GM21619 (cell line): ENCODE results near the gene EFCAB9.
"Not testable (repeated sequence)": the region's sequence is repeated elsewhere in the genome, so short reads cannot be mapped to it uniquely, and the experiment has no call there.

ENCODE experiments used
- ATAC-seq: cut with Tn5 transposase; IDR thresholded peaks from one replicate; pipeline ENCODE4 v1.9.1; 2021; ENCODE audit not compliant: unreplicated experiment

EFCAB9 gene

DNA sequence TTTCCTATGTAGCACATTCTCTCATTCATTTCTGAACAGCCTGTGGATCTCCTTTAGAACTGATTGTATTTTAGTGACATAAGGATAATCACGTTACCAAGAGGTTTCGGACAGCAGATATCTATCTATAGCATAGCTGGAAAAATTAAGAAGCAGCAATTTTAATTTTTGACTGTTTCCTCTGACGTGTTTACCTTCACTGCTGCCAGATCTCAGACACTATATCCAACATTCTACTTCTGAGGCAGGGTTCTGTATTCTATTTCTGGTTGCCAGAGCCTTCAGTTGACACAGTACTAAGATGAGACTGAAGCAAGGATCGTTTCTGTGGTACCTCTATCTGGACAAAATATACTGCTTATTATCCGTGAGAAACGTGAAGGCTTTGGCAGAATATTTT, at the start of gene EFCAB9:
Gene EFCAB9, plus strand, starts transcription at position 301 of the 400 bp plus-strand sequence. Its CDS starts 1 bp downstream, at position 302.
- no peak for ATAC-seq

- peak; percentile 74 for ATAC-seq
Measured at GRCh38 chr5:172144291-172144815, 49.6 kb upstream of the EFCAB9 start.

GRCh38 chr5:172144931-172145869, 48.8 kb upstream of the EFCAB9 start:
- no peak for ATAC-seq

DNA sequence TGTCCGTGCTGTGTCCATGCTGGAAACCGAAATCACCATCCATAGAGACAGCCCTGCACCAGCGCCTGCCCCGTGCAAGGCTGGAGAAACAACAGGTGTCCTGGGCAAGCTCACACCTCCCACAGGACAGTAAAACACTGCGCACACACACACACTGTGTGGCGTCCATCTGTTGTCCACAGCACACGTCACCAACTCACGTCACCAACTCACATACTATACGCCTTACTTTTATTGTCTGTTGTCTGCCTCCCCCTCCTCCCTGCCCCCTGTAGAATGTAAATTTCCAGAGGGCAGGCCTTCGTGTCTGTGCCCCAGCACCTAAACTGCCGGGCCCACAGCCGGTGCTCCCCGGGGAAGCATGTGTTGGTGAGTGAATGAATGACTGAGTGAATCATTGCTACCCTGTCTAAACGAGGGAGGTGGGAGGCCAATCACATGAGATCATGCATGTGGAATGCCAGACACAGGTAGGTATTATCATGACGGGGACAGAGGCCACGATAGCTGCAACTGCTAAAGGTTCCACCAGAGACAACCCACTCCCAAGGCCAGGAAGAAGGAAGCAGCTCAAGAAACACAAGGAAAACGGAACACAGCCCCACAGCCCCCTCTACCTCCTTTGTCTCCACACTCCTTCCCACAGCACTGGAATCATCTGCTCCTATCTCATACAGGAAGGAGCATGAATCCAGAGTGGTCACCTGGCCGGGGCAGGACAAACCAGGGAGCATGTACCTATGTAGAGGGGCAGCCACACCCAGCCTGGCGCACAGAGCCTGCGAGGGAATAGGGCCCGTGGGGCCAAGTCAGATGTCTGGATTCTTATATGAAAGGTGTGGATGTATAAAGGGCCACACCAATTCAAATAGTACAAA, 47.9 kb upstream of the EFCAB9 start:
- no peak for ATAC-seq

- no peak for ATAC-seq
Measured at GRCh38 chr5:172146748-172147092, 47.3 kb upstream of the EFCAB9 start.

GRCh38 chr5:172147857-172148256, 46.1 kb upstream of the EFCAB9 start:
- no peak for ATAC-seq

DNA sequence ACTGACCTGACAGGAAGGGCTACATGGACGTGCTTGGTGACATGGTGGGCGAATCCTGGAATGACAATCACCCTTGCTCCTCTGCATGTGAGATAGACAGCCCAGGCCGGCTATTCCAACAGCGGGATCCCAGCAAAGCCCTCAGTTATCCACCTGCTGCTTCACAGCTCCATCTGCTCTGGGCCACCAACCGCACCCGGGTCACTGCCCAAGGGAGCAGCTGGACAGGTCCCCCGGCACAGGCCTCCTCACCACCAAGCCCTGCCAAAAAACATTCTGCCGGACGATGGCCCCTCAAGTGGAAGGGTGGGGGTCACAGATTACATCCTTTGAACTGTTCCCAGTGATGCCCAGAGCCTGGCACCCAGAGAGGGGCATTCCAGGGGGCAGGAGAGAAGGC, 45.6 kb upstream of the EFCAB9 start:
- no peak for ATAC-seq

DNA sequence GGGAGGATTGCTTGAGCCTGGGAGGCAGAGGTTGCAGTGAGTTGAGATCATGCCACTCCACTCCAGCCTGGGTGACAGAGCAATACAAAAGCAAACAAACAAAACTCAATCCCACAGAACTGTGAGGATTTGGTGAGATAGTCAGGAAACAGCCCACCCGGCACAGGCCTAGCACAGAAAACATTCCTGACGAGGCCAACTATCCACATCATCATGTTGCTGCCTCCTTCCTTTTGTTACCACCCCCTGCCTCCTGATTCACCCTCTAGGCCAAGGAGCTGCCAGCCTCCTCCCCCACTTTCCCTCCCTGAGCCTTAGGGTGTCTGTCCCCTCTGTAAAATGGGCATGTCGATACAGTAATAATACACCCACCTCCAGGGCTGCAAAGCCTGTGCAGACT, 44.9 kb upstream of the EFCAB9 start:
- ATAC-seq, result no peak

DNA sequence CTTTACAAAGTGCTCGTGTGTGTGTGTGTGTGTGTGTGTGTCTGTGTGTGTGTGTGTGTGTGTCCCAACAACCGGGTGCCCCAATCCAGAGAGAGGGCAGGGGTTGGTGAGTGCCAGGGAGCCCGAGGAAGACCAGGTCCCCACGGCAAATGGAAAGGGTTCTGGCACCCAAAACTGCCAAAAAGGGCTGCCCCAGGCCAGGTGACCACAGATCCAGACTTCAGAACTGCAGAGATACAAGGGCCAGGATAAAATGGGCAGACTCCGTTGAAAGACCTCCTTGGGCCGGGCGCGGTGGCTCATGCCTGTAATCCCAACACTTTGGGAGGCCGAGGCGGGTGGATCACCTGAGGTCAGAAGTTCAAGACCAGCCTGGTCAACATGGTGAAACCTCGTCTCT, 44.5 kb upstream of the EFCAB9 start:
- ATAC-seq, result not testable (repeated sequence)

GRCh38 chr5:172150514-172151425, 43.2 kb upstream of the EFCAB9 start:
- ATAC-seq, result peak; percentile 62

DNA sequence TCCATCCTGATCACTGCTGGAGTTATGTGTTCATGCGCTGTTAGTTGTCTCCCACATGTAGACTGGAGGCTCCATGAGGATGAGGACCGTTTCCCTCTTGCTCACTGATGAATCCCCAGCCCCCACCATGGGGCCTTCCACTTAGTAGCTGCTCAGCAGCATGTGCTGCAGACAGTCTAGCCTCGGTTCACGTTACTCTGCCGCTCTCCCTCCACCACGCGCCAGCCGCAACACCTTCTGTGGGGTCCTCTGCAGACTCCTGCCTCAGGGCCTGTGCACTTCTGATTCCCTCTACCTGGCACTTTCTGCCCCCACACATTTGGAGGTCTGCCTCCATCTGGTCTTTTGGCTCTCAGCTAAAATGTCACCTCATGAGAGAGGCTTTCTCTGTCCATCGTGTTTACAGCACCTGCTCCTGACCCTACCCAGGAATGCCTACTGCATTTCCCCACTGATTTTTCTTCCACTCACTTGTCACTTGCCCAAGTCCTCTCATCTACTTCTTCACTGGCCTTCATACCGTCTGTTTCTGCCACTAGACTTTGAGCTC, 42.2 kb upstream of the EFCAB9 start:
- ATAC-seq, result no peak

GRCh38 chr5:172153695-172154094, 40.3 kb upstream of the EFCAB9 start:
- ATAC-seq, result no peak

DNA sequence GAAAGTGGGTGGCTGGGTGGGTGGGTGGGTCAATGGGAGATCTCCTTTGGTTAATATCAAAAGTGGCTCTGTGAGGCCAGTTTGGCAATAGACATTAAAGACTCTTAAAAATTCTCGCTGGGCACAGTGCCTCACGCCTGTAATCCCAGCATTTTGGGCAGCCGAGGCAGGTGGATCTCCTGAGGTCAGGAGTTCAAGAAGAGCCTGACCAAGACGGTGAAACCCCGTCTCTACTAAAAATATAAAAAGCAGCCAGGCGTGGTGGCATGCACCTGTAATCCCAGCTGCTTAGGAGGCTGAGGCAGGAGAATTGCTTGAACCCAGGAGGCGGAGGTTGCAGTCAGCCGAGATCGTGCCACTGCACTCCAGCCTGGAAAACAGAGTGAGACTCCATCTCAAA, 38.9 kb upstream of the EFCAB9 start:
- ATAC-seq, result not testable (repeated sequence)

- ATAC-seq, result no peak
Measured at GRCh38 chr5:172156541-172156994, 37.4 kb upstream of the EFCAB9 start.

DNA sequence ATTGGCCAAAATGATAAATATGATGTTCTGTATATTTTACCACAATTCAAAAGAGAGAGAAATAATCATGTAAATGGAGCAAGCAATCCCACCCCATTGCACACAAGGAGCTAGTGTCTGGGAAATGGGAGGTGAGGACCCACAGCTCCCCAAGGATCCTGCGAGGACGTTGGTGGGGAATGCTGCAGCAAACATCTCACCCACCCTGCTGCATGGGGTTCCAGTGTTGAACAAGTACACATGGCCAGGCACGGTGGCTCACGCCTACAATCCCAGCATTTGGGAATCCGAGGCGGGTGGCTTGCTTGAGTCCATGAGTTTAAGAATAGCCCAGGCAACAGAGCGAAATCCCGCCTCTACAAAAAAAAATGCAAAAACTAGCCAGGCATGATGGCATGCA, 35.0 kb upstream of the EFCAB9 start:
- ATAC-seq, result no peak

DNA sequence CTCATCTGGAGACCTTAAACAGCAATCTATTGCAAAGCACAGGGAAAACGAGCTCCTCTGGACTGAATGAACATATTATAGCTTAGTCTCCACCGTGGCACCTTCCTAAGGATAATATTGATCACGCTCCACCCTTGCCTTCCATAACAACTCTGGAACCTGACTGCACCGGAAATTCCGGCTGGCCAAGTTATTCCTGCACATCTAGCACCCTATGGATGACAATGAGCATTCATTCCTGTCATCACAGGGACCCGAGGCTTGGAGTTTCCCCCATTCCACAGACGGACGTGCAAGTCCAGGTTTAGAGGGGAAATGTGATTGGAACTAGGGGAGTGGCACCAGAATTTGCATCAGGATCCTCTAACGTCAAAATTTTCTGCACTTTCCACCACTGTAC, 33.5 kb upstream of the EFCAB9 start:
- no peak for ATAC-seq

- no peak for ATAC-seq
Measured at GRCh38 chr5:172162323-172162986, 31.5 kb upstream of the EFCAB9 start.

DNA sequence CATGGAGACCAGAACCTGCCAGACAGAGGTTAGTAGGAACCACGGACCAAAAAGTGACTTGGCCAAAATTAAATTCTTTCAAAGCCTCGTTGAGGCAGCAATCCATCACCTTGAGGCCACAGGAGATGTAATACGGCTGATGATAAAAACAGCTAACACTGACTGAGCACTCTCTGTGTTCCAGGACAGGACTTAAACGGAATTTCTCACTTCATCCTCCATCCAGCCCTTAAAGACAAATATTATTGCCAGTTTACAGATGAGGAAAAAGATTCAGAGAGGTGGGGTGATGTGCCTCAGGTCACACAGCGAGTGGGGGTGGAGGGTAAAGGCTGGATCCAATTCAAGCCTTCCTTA, 31.0 kb upstream of the EFCAB9 start:
- no peak for ATAC-seq

GRCh38 chr5:172163346-172163745, 30.6 kb upstream of the EFCAB9 start:
- no peak for ATAC-seq

DNA sequence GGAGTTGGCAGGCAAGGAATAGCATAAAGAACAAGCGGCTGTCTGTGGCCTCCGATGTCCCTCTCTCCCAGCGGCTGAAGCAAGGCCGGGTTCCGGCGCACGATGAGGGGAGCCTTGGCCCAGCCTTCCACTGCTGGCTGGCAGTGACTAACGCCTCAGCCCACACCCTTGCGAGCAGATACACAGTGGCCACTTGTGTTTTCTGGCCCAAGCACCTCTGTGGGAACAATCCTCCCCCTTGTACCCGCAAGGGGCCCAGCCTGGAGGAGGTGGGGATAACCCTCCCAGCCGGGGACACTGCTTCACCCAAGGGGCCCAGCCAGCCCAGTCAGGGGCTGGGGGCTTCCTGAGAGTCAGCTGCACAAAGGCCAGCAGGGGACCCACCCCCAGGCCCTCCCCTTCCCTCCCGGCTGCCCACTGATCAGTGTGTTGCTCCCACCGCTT, 29.2 kb upstream of the EFCAB9 start:
- ATAC-seq, result no peak
